ENCODE data around the gene HDAC9.

Gene HDAC9

GRCh38 chr7:18494821-18495408, 634 bp upstream of the HDAC9 start:
- DNase-seq (ENCODE audit: low read depth): no peak

- no peak for DNase-seq (ENCODE audit: low read depth)
These were observed 772 bp downstream of the HDAC9 start for GRCh38 chr7:18496341-18496700.

GRCh38 chr7:18497082-18497481, 1.5 kb downstream of the HDAC9 start:
- no peak for DNase-seq (ENCODE audit: low read depth)

- no peak for DNase-seq (ENCODE audit: low read depth)
These were observed 2.3 kb downstream of the HDAC9 start for GRCh38 chr7:18497800-18498199.

GRCh38 chr7:18498341-18498740, 2.8 kb downstream of the HDAC9 start:
- no peak for DNase-seq (ENCODE audit: low read depth)

GRCh38 chr7:18499407-18500177, 4.0 kb downstream of the HDAC9 start:
- no peak for DNase-seq (ENCODE audit: low read depth)

- DNase-seq (ENCODE audit: low read depth): no peak
These were observed 7.7 kb downstream of the HDAC9 start for GRCh38 chr7:18503126-18503866.

GRCh38 chr7:18504965-18505364, 9.4 kb downstream of the HDAC9 start:
- no peak for DNase-seq (ENCODE audit: low read depth)

GRCh38 chr7:18505870-18506460, 10.4 kb downstream of the HDAC9 start:
- DNase-seq (ENCODE audit: low read depth): no peak

- DNase-seq (ENCODE audit: low read depth): no peak
These were observed 13.2 kb downstream of the HDAC9 start for GRCh38 chr7:18508443-18509427.

- DNase-seq (ENCODE audit: low read depth): no peak
These were observed 13.9 kb downstream of the HDAC9 start for GRCh38 chr7:18509481-18509880.

- no peak for DNase-seq (ENCODE audit: low read depth)
These were observed 16.0 kb downstream of the HDAC9 start for GRCh38 chr7:18511351-18512140.

GRCh38 chr7:18513343-18513742, 17.8 kb downstream of the HDAC9 start:
- DNase-seq (ENCODE audit: low read depth): no peak

GRCh38 chr7:18515067-18515466, 19.5 kb downstream of the HDAC9 start:
- no peak for DNase-seq (ENCODE audit: low read depth)

GRCh38 chr7:18517646-18518045, 22.1 kb downstream of the HDAC9 start:
- DNase-seq (ENCODE audit: low read depth): no peak

GRCh38 chr7:18518555-18518954, 23.0 kb downstream of the HDAC9 start:
- no peak for DNase-seq (ENCODE audit: low read depth)

GRCh38 chr7:18520450-18521235, 25.1 kb downstream of the HDAC9 start:
- no peak for DNase-seq (ENCODE audit: low read depth)

GRCh38 chr7:18521236-18521589, 25.7 kb downstream of the HDAC9 start:
- DNase-seq (ENCODE audit: low read depth): no peak

- DNase-seq (ENCODE audit: low read depth): no peak
These were observed 26.5 kb downstream of the HDAC9 start for GRCh38 chr7:18521945-18522566.

GRCh38 chr7:18524248-18524647, 28.7 kb downstream of the HDAC9 start:
- no peak for DNase-seq (ENCODE audit: low read depth)

Measured in activated T-helper 9 cell treated with anti-CD3 and anti-CD28 coated beads, Interleukin-2, amount 50 U/mL, for 16 hours (primary cell).